Measurements from ENCODE around the gene CREB5. TPM values are rescaled to one million over a fixed set of nuclear protein-coding genes. Genes with fewer than 3 reads are reported as not detected.
A peak's percentile ranks its signal among the peaks of the same experiment; 100 is the strongest.

Gene CREB5
- total and polyA plus RNA-seq, 2 donors from 2014 or later = 3.4 to 27.2 TPM

DNA sequence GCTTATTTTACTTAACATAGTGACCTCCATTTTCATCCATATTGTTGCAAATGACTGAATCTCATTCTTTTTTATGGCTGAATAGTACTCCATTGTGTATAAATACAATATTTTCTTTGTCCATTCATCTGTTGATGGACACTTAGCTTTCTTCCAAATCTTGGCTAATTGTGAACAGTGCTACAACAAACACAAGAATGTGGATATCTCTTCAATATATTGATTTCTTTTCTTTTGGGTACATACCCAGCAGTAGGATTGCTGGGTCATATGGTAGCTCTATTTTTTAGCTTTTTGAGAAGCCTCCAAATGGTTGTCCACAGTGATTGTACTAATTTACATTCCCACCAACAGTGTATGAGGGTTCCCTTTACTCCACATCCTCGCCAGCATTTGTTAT lies 58.0 kb downstream of the CREB5 start:
- TF ChIP-seq, protein P1, sequence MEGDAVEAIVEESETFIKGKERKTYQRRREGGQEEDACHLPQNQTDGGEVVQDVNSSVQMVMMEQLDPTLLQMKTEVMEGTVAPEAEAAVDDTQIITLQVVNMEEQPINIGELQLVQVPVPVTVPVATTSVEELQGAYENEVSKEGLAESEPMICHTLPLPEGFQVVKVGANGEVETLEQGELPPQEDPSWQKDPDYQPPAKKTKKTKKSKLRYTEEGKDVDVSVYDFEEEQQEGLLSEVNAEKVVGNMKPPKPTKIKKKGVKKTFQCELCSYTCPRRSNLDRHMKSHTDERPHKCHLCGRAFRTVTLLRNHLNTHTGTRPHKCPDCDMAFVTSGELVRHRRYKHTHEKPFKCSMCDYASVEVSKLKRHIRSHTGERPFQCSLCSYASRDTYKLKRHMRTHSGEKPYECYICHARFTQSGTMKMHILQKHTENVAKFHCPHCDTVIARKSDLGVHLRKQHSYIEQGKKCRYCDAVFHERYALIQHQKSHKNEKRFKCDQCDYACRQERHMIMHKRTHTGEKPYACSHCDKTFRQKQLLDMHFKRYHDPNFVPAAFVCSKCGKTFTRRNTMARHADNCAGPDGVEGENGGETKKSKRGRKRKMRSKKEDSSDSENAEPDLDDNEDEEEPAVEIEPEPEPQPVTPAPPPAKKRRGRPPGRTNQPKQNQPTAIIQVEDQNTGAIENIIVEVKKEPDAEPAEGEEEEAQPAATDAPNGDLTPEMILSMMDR (IDR thresholded peaks at IDR 0.05; ENCODE audit: borderline replicate concordance, extremely low read depth, insufficient read depth) = no peak
- Histone ChIP-seq H3K9me3 (ENCODE audit: control insufficient read depth in 2 of 3, insufficient read depth in 1 of 3, low read length in 3 of 3) (no peaks in the 10 kb centered on the region), H3K36me3 (ENCODE audit: control insufficient read depth in 2 of 3, insufficient read depth in 3 of 3, low read length in 3 of 3) (no peaks in the 10 kb centered on the region), H3K27me3 (ENCODE audit: control insufficient read depth, insufficient read depth, low read length) (no peaks in the 10 kb centered on the region), H3K4me3 (ENCODE audit: low read length in 3 of 3) (no peak overlapping the region), H3K9ac (ENCODE audit: low read length in 3 of 3) (no peak overlapping the region), H3K27ac (ENCODE audit: low read depth in 2 of 2, low read length in 2 of 2) (no peak overlapping the region), H3K4me1 (ENCODE audit: control insufficient read depth in 2 of 3, insufficient read depth in 2 of 3, low read depth in 1 of 3, low read length in 3 of 3) (no peaks in the 10 kb centered on the region)
- DNase-seq (no peak), FAIRE-seq (no peak)
- intact Hi-C loops (cut with DNase I) = no loop called here

DNA sequence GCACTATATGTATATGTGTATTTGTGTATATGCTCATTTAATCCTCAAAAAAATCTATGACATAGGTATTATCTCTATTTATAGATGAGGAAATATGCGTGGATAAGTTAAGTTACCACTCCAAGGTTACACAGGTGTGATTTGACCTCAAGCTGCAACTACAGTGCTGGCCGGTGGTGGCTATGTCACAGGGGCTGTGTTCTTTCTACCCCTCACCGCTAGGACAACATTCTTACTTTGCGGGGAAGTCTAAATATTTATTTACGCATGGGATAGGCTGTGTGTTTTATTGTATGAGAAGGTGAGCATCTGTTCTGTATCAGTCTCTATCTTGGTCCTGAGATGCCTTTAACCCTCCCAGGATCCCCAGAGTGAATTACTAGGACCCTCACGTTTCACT lies 60.0 kb downstream of the CREB5 start:
- H3K4me3 ChIP-seq (ENCODE audit: low read length in 3 of 3) = no peak overlapping the region
- intact Hi-C loops (cut with DNase I) = no loop called here
- FAIRE-seq = no peak
- no peaks in the 10 kb centered on the region for H3K36me3 ChIP-seq (ENCODE audit: control insufficient read depth in 2 of 3, insufficient read depth in 3 of 3, low read length in 3 of 3)
- H3K9ac ChIP-seq (ENCODE audit: low read length in 3 of 3) = no peak overlapping the region
- DNase-seq = no peak
- H3K27me3 ChIP-seq (ENCODE audit: control insufficient read depth, insufficient read depth, low read length) = no peaks in the 10 kb centered on the region
- no peak overlapping the region for H3K27ac ChIP-seq (ENCODE audit: low read depth in 2 of 2, low read length in 2 of 2)
- no peaks in the 10 kb centered on the region for H3K4me1 ChIP-seq (ENCODE audit: control insufficient read depth in 2 of 3, insufficient read depth in 2 of 3, low read depth in 1 of 3, low read length in 3 of 3)
- no peaks in the 10 kb centered on the region for H3K9me3 ChIP-seq (ENCODE audit: control insufficient read depth in 2 of 3, insufficient read depth in 1 of 3, low read length in 3 of 3)
- TF ChIP-seq, protein P1 (IDR thresholded peaks at IDR 0.05; ENCODE audit: borderline replicate concordance, extremely low read depth, insufficient read depth) = no peak

DNA sequence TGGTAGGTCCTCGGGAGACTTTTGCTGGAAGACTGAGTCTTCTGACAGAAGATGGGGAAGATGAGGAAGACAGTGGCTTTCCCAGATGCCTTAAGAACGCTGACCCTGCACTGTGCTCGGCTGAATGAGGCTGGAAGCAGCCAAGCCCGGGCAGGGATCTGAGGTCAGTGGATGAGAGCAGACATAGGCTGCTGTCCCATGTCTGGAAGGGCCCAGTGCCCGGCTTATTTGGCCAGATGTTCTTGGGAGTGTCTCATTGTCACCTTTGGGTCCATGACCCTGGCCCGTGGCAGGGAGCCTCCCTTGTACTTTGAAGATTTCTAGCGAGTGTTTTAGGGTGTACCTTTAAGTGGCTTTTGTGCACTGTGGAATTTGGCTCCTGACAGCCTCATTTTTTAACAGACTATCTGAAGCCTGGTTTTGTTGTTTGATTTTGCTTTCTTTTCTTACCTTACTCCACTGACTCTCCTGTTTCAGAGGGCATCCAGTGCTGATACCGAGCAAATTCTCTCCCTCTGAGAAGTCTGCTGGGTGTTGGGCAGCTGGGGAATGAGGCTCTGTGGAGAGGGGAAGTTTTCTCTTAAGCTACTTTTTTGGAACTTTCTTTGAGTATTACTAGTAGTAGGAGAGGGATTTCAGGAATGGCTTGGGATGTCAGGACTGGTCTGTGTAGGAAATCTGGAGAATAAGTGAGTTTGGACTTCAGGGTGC lies 61.4 kb downstream of the CREB5 start:
- H3K36me3 ChIP-seq (ENCODE audit: control insufficient read depth in 2 of 3, insufficient read depth in 3 of 3, low read length in 3 of 3) = no peaks in the 10 kb centered on the region
- no peak overlapping the region for H3K9ac ChIP-seq (ENCODE audit: low read length in 3 of 3)
- intact Hi-C loops (cut with DNase I) = no loop called here
- H3K4me3 ChIP-seq (ENCODE audit: low read length in 3 of 3) = no peak overlapping the region
- H3K4me1 ChIP-seq (ENCODE audit: control insufficient read depth in 2 of 3, insufficient read depth in 2 of 3, low read depth in 1 of 3, low read length in 3 of 3) = no peaks in the 10 kb centered on the region
- TF ChIP-seq, protein P1 (IDR thresholded peaks at IDR 0.05; ENCODE audit: borderline replicate concordance, extremely low read depth, insufficient read depth) = no peak
- no peaks in the 10 kb centered on the region for H3K27me3 ChIP-seq (ENCODE audit: control insufficient read depth, insufficient read depth, low read length)
- FAIRE-seq (no peak), DNase-seq (peak in 2 of 5 donors; percentile 21 to 24)
- no peak overlapping the region for H3K27ac ChIP-seq (ENCODE audit: low read depth in 2 of 2, low read length in 2 of 2)
- no peaks in the 10 kb centered on the region for H3K9me3 ChIP-seq (ENCODE audit: control insufficient read depth in 2 of 3, insufficient read depth in 1 of 3, low read length in 3 of 3)

DNA sequence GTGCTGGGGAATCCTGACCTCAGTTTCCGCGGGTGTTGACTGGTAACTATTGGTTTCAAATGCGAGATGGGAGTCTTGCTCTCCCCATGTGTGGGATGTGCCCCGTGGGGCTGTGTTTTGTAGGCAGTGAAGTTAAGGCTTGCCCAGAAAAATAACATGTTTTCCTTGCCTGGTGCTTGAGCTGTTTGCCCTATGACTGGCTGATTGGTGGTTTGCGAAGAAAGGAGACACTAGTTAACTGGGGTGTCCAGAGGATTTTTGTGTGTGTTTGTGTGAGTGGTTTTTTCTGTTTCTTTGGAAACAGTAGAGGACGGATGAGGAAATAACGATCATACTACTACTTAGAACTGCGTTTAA lies 61.9 kb downstream of the CREB5 start:
- Histone ChIP-seq H3K4me3 (ENCODE audit: low read length in 3 of 3) (no peak overlapping the region), H3K27ac (ENCODE audit: low read depth in 2 of 2, low read length in 2 of 2) (no peak overlapping the region), H3K4me1 (ENCODE audit: control insufficient read depth in 2 of 3, insufficient read depth in 2 of 3, low read depth in 1 of 3, low read length in 3 of 3) (no peaks in the 10 kb centered on the region), H3K9me3 (ENCODE audit: control insufficient read depth in 2 of 3, insufficient read depth in 1 of 3, low read length in 3 of 3) (no peaks in the 10 kb centered on the region), H3K27me3 (ENCODE audit: control insufficient read depth, insufficient read depth, low read length) (no peaks in the 10 kb centered on the region), H3K36me3 (ENCODE audit: control insufficient read depth in 2 of 3, insufficient read depth in 3 of 3, low read length in 3 of 3) (no peaks in the 10 kb centered on the region), H3K9ac (ENCODE audit: low read length in 3 of 3) (no peak overlapping the region)
- intact Hi-C loops (cut with DNase I) = no loop called here
- no peak for FAIRE-seq
- peak in 2 of 5 donors; percentile 34 to 39 for DNase-seq
- TF ChIP-seq, protein P1 (IDR thresholded peaks at IDR 0.05; ENCODE audit: borderline replicate concordance, extremely low read depth, insufficient read depth) = no peak
